GM18511 (cell line): ENCODE measurements around the gene TMEM30A.

Experiments
- ATAC-seq: cut with Tn5 transposase; IDR thresholded peaks from one replicate; pipeline ENCODE4 v1.9.1; 2021; ENCODE audit warnings: mild to moderate bottlenecking, moderate library complexity; ENCODE audit not compliant: unreplicated experiment

The TMEM30A gene

GRCh38 chr6:75284632-75285282 is at the start of gene TMEM30A:
TMEM30A (minus strand) TSS chr6:75284792; CDS start chr6:75284638, 154 bp downstream.
- ATAC-seq, result peak; percentile 88

GRCh38 chr6:75333676-75334200 is 49.1 kb upstream of the TMEM30A start:
- no peak for ATAC-seq

GRCh38 chr6:75331151-75331550 is 46.6 kb upstream of the TMEM30A start:
- no peak for ATAC-seq

GRCh38 chr6:75329703-75330102 is 45.1 kb upstream of the TMEM30A start:
- no peak for ATAC-seq

GRCh38 chr6:75327807-75328206 is 43.2 kb upstream of the TMEM30A start:
- no peak for ATAC-seq

GRCh38 chr6:75326557-75327258 is 42.1 kb upstream of the TMEM30A start:
- ATAC-seq, result no peak

GRCh38 chr6:75318900-75319299 is 34.3 kb upstream of the TMEM30A start:
- ATAC-seq, result no peak

- ATAC-seq, result no peak
Observed at GRCh38 chr6:75317503-75318206, 33.1 kb upstream of the TMEM30A start.

- ATAC-seq, result no peak
Observed at GRCh38 chr6:75315978-75316377, 31.4 kb upstream of the TMEM30A start.

GRCh38 chr6:75308250-75308988 is 23.8 kb upstream of the TMEM30A start:
- no peak for ATAC-seq

- no peak for ATAC-seq
Observed at GRCh38 chr6:75307364-75308004, 22.9 kb upstream of the TMEM30A start.

GRCh38 chr6:75306064-75306463 is 21.5 kb upstream of the TMEM30A start:
- ATAC-seq, result no peak

- no peak for ATAC-seq
Observed at GRCh38 chr6:75305573-75305972, 21.0 kb upstream of the TMEM30A start.

GRCh38 chr6:75302280-75302679 is 17.7 kb upstream of the TMEM30A start:
- no peak for ATAC-seq

GRCh38 chr6:75301537-75301936 is 16.9 kb upstream of the TMEM30A start:
- ATAC-seq, result no peak

GRCh38 chr6:75301088-75301487 is 16.5 kb upstream of the TMEM30A start:
- no peak for ATAC-seq

GRCh38 chr6:75300531-75300855 is 15.9 kb upstream of the TMEM30A start:
- ATAC-seq, result no peak

- ATAC-seq, result no peak
Observed at GRCh38 chr6:75299801-75300530, 15.4 kb upstream of the TMEM30A start.

GRCh38 chr6:75296811-75297779 is 12.5 kb upstream of the TMEM30A start:
- peak; percentile 77 for ATAC-seq
